DMS 273 (cell line): ENCODE measurements around the gene DBR1.

Experiments
- DNase-seq: peaks from one replicate; lab custom pipeline; 2025; ENCODE audit not compliant: unreplicated experiment; lab: John Stamatoyannopoulos, UW

DBR1 gene

GRCh38 chr3:138125548-138126221, 49.0 kb downstream of the DBR1 start:
- DNase-seq = no peak

GRCh38 chr3:138124706-138125355, 49.9 kb downstream of the DBR1 start:
- DNase-seq = no peak

GRCh38 chr3:138124188-138124587, 50.5 kb downstream of the DBR1 start:
- no peak for DNase-seq

GRCh38 chr3:138119423-138119766, 55.3 kb downstream of the DBR1 start:
- DNase-seq = peak; percentile 46

GRCh38 chr3:138118612-138119422, 55.9 kb downstream of the DBR1 start:
- peak; percentile 90 for DNase-seq

GRCh38 chr3:138114988-138115971, 59.4 kb downstream of the DBR1 start, which contains the start of gene DZIP1L:
Gene DZIP1L, minus strand, starts transcription at chr3:138115608. Its CDS starts 11,637 bp downstream, at chr3:138103971.
- DNase-seq = peak; percentile 90

- peak; percentile 67 for DNase-seq
Measured at GRCh38 chr3:138114431-138114918, 60.2 kb downstream of the DBR1 start.

GRCh38 chr3:138113326-138113725, 61.4 kb downstream of the DBR1 start:
- DNase-seq = peak; percentile 77

GRCh38 chr3:138112362-138112761, 62.4 kb downstream of the DBR1 start:
- DNase-seq = no peak
